NCI-H526 treated with DMSO at 0.1 percent for 48 hours (cell line): ENCODE results near the gene SYT9.

Experiments used
- DNase-seq: peaks from one replicate; lab custom pipeline; 2025; lab: John Stamatoyannopoulos, UW

SYT9 gene

DNA sequence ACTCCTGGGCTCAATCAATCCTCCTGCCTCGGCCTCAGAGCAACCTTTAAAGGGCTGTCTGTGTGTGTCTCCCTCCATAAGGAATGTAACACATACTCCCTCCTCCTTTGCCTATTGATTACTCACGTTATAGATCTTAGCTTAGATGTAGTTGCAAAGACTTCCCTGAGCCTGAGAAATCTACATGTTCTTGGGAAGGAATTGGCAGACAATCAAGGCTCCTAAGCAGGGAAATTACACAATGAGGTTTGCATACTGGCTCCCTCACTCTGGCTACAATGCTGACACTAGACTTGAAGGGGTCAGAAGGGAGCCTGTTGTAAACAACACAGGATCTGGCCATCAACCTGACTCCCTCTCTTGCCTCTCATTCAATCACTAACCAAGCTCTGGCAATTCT lies 228.4 kb downstream of the SYT9 start:
- DNase-seq, result no peak

DNA sequence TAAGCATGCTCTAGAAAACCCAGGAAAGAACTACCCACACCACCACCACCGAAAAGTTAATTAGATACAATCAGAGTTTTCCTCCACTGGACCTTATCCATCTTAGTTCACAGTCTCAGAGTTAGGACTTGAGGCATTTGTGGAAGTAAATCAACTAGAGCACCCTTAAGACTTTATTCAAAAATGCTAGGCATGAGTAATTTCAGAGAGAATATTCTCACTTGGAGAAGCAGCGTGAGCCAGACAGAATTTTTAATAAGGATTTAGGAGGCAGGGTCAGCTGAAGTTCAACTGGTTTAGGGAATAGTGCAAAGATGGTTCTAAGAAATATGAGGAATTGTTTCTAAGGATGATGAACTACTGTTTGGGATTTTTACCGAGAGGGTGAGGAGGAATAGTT lies 232.4 kb downstream of the SYT9 start:
- DNase-seq, result no peak

DNA sequence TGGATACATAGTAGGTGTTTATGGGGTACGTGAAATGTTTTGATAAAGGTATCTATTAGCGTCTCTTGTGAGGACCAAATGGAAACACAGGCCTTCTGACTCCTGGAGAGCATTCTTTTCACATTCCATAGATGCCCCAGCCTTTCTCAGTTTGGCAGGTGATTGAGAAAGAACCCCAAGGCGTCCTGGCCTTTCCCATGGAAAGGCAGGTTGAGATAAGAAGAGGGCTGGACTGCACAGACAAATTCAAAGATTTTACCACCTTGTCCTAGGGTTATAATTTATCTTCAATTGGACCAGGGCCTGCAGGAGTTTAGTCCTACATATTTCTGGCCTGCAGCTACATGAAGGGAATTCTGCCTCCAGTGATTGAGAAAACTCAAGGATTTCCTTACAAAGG lies 232.9 kb downstream of the SYT9 start:
- no peak for DNase-seq

DNA sequence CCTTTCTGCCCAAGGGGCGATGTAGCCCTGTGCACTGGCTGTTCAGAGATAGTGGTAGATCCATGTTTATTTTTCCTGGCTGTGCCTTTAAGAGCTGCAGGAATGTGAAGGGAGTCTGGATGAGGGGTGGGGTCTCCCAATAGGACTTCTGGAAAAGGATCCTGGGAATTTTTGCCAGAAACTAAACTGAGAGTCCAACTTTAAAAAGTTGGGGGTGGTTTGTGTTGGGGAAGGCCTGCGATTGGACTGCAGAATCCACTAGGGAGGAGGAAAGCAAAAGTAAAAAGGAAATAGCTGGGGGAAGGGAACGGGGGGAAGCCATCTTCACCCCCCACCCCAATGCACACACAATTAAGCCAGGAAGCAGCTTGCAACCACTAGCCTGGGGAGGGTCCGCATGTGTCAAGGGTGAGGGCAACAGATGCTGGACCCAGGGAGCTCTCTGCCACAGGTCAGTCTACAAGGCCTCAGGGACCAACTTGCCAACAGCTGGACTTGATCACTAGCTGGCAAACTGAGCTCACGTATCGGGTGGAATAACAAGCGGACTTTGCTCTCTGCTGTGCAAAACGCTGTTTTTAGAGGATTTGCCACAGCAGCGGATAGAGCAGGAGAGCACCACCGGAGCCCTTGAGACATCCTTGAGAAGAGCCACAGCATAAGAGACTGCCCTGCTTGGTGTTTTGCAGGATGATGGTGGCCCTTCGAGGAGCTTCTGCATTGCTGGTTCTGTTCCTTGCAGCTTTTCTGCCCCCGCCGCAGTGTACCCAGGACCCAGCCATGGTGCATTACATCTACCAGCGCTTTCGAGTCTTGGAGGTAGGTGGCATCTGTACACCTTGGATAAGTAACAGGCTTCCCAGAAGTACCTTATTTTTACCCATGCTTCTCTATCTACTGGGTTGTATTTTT lies 233.7 kb downstream of the SYT9 start, which contains the start of gene OLFML1:
Gene OLFML1 (plus strand): TSS at position 321 of the 912 bp plus-strand sequence. CDS start 370 bp downstream, at position 691.
- no peak for DNase-seq

DNA sequence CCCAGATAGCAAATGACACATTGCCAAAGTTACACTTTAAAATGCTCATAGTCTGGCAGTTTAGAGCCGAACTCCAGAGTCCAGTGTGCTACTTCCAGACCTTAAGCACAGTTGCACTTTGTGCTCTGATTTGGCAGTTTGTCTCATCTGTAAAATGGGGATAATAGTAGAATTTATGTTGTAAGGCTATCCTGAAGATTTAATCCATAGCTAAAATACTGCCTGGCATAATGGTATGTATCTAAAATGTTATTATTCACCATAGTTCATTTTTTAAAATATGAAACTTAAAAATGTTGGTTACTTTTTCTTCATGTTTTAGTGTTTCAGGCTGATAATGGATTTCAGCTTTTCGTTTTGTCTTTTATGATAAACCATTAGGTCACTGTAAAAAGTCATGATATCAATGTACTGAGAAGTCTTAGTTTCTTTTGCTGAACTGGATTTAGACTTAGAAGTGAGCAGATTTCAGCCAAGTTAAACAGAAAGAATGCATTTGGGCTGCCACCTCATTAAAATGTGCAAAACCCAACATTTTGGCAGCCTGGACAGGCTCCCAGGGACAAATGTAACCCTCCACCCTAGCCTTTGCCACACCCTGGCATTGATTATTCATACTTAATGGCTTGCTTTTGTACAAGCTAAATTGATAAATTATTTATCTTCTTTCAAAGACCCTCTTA lies 234.5 kb downstream of the SYT9 start:
- DNase-seq, result no peak

DNA sequence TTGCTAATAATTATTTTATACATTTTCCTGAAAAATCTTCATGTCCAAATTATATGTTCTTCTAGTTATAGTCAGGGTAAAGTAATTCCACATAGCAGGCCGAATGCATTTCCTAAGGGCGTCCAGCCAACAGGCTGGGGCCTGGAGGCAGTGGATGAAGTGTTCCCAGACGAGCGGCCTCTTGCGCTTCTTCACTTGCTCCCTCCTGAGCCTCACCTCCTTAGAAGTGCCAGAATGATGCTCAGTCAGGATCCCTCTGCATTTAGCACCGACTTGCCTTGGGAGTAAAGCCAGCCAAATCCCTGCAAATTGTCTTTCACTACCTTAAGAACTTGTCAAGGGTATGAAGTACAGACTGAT lies 235.1 kb downstream of the SYT9 start:
- DNase-seq, result no peak

DNA sequence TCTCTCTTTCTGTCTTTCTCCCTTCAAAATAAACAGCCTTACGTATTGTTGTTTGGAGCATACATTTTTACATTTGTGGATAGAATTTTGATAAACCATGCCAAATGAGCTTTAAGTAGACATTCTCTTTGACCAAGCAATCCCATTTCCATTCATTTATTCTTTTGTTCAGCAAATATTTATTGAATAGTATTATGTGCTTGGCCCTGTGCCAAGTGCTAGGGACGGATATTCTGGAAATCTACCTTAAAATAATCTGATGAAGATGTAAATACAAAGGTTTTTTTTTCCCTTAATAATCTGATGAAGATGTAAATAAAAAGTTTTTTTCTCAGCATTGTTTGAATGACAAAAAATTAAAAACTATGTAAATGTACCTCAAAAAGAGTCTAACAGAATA lies 235.7 kb downstream of the SYT9 start:
- no peak for DNase-seq

DNA sequence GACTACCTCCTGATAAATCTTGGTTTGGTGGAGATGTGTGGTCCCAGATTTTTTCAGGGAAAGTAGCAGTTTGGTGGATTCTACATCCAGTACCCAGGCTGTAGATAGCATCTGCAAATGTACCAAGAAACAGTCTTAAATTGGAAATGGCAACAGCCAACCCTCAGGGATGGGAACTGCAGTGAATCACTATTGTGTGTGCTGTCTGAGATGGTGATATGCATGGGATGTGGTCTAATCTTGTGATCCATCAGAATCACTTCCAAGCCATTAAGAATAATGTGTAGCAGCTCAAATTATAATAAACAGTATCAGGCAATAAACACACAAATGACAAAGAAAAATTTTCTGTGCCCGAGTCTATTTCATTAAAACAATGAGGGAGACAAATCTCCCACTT lies 237.0 kb downstream of the SYT9 start:
- no peak for DNase-seq

DNA sequence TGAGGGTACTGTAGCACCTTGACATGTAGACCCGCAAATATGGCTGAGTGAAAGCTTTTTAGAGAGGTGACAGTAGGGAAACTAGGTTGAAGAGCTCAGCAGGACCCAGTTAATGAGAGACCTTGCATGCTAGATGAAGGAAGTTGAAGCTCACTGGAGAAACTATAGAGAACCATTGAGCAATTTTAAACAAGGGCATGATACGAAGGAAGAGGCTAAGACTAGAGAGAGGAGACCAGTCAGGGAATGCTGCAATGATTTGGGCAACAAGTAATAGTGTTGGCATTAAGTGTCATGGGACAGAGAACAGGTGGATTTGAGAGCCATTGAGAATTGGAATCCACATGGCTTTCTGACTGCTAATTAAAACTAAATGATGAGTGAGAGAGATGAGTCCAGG lies 237.7 kb downstream of the SYT9 start:
- no peak for DNase-seq

DNA sequence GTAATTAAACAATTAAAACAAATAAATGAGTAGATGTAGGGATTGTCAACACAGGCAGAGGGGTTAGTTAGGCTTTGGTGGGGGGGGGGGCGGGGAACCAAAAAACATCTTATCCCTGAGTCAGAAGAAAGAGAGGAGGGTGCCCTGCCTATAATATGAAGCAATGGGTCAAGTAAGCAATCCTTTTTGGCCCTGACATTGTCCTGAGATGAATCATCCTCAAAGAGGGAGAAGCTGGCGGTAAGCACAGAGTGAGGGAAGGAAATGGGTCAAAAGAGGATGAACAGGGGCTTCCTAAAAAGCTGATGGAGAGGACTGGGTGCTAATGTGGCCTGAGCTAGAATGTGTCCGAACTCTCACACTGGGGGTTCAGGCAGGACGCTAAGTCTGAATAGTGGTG lies 238.3 kb downstream of the SYT9 start:
- no peak for DNase-seq

DNA sequence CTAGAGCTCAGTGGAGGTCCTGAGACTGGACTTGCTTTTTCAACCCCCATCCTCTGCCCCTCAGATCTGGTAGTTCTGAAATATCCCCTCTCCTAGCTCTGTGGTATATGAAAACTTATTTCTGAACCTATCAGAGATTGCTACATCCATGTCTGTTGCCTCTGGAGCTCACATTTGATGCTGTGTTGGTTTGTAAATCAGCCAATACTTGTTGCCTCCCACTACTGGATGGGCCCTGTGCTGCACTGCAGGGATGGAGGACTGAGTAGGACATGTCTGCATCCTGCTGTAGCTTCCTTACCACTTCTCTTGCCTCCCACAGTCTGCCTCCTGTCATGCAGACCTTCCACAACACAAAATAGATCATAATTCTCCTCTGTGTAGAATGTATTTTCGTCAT lies 238.8 kb downstream of the SYT9 start:
- no peak for DNase-seq

DNA sequence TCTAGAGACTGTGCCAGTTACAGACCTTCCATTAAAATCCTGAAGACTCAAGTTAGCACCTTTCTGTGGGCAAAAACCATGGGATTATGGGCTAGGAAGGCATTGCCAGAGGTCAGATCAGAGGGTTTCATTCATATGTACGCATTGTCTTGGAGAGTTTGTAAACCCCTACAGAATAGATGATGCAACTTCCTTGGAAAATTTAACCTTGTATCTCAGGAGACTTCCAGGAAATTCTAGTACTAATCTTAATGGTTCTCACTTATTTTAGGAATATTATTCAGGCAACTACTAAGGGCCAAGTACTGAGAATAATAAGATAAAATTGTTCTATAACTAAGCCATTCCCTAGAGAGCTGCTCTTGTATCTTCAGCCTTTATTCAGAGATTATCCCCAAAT lies 240.5 kb downstream of the SYT9 start:
- DNase-seq, result no peak

DNA sequence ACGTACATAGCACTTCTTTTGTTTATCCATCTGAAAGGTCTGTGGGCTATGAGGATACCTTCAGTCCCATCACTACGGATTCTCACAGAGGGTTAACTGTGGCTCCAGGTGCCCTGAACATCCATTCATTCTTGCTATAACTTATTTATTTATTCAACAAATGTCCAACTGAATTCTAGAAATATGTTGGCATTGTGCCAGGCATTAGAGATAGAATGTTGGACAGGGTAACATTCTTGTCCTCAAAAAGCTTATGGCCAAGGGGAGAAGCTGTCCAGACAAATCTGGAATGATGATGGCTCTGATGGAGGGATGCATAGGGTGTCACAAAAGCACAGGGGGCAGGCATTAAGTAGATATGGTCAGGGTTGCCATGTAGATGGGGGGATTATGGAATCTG lies 242.0 kb downstream of the SYT9 start:
- no peak for DNase-seq

DNA sequence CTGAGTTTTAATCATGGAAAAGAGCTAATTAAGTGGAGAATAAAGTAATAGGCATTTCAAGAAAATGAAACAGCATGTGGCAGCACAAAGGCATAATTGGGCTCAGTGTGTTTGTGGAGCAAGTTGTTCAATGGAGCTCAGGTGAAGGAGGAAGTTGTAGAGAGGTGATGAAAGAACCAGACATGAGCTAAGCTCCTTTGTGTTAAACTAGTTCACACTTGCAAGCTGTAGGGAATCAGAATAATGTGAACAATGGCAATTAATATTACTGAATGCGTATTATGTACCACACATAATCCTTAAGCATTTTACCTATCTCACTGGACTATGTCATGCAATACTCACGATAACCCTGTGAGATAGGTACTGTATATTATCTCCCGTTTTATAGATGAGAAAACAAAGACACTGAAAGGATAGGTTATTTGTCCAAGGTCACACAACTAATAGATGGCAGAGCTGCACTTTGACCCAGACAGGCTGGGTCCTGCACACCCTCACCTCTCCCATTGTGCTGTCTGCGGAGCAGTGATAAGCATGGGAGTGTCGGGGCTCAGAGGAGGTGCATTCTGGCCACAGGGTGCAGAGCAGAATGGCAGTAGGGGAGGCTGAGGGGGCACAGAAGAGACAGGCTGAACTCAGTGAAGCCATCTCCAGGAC lies 242.5 kb downstream of the SYT9 start:
- no peak for DNase-seq

DNA sequence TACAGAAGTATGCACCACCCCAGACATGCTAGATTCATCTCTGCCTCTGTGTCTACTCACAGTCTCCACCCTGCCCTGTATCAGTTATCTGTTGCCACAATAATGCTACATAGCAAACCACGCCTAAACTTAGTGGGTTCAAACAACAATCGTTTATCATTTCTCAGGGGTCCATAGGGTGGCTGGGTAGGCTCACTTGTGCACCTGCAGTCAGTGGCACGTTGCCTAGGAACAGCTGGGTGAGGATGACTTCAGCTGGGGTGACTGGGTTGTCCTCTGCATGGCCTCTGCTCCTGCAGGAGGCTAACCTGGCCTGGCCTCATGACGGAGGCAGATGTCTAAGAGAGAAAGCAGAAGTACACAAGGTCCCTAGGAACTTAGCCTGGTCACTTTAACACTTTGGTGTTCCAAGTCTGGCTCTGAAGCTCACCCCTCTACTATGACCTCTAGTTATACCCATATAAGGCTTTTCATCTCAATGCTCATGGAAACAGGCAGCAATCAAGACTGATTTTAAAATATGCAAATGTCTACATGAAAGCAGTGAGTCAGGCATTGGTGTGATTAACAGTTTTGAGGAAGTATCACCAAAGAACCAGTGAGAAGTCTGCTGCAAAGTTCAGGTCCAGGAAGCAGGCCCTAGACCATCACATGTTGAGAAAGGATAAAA lies 244.3 kb downstream of the SYT9 start:
- no peak for DNase-seq

DNA sequence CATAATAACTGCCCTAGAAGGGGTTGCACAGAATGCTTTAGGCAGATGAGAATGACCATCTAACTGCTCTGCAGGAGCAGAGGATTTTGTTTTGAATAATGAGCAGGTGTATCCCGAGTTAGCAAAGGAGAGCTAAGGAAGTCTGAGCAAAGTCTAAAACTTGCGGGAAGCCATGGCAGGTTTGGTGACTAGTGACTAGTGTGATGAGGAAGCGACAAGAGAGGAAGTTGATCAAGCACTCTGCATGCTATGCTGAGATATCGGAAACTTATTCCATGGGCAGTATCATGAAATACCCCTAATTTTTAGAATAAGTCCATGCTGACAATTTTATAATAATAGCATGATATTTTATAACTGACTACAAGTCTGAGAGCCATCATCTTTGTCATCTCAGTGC lies 246.5 kb downstream of the SYT9 start:
- DNase-seq, result no peak

DNA sequence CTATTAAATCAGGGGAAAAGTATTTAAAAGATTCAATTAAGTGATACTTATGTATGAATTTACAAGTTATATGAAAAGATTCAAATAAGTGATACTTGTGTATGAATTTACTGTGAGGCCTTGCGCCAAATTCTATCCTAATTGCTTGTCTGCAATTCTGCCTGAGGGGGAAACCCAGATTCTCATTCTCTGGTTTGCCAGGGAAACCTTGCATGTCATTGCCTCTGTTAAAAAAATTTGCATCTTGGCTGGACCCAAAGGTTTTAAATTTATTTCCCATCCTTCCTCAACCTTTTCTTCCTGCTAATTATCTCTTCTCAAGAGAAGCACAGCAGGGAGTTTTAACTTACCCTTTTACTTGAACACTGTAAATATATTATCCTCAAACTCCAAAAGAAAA lies 247.4 kb downstream of the SYT9 start:
- no peak for DNase-seq

DNA sequence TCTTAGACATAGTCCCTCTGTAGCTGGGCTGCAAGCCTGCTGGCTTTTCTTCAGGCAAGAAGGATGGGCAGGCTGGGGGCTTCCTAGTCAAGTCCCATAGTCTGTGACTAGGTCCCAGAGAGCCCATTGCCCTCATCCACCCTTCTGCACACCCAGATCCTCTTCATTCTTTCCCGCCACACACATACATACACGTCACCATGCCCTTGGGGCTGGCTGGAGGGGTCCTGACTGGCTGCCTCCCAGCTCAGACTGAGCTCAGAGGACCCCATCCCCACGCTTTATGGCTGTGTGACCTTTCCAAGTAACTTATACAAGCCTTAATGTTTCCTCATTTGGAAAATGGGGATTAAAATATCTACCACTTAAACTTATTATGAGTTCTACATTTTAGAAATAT lies 248.5 kb downstream of the SYT9 start:
- no peak for DNase-seq

DNA sequence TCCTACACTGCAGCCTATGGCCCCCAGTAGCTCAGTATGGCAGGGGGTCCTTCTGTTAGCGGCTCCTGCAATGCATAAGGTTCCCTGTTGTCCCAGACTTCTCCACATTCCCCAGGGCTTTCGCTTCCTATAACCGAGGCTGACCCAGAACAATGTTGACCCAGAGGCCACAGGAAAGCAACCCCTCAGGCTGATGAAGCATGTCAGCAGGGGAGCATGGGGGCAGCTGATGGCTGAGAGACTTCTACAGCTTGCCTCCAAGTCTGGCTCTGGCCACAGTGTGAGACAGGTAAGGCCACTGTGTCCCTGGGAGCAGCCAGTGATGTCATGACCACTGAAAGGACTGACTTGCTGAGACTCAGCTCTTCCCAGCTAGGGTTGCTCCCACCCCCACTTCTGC lies 249.5 kb downstream of the SYT9 start:
- DNase-seq, result no peak

DNA sequence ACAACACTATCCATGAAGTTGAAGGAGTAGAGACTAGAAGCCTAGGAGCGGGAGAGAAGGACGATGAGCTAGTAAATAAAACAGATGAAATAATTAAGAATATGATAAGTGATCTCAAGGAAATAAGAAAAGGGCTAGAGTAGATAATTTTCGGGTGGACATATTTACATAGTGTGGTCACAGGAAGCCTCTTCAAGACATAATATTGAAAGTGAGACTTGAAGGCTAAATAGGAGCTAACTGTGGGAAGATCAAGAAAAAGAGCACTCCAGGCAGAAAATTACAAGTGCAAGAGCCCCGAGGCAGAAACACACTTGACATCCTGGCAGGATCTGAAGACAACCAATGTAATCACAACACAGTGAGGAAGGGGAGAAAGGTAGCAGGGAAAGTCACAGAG lies 250.2 kb downstream of the SYT9 start:
- no peak for DNase-seq

DNA sequence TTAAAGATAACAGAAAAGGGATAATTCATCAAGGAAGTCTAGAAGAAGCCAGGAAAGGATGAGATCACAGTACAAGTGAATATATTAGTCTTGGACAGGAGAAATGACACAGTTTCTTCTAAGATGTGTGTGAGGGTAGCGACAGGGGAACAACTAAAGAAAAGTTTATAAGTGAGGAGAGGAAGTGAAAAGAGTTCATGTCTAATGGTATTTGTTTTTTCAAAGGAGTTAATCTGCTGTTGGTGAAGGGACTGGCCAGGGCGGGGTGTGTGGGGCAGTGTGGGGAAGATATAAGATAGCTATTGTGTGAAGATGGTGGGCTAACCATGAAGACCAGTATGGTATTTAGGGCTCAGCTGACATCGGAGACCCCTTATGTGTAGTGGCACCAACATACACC lies 254.5 kb downstream of the SYT9 start:
- no peak for DNase-seq

DNA sequence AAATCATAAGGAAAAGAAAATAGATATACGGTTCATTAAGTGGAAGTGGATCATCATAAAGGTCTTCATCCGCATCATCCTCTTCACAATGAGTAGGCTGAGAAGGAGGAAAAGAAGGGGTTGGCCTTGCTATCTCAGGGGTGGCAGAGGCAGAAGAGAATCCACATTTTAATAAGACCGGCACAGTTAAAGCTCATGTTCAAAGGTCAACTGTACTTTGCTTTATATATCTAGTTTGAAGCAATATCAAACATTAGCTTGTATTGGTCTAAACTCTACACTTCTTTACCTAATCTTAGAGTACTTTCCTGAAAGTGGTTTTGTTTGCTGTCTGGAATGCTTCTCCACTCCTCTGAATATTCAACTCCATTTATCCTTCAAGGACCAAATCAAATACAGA lies 256.4 kb downstream of the SYT9 start:
- DNase-seq, result no peak

DNA sequence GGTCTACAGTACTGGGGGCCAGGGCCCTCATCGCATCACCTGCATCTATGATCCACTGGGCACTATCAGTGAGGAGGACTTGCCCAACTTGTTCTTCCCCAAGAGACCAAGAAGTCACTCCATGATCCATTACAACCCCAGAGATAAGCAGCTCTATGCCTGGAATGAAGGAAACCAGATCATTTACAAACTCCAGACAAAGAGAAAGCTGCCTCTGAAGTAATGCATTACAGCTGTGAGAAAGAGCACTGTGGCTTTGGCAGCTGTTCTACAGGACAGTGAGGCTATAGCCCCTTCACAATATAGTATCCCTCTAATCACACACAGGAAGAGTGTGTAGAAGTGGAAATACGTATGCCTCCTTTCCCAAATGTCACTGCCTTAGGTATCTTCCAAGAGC lies 258.3 kb downstream of the SYT9 start:
- no peak for DNase-seq
